Peyer's patch (tissue), 4 donors: ENCODE data around the gene CBARP. TPM values are rescaled to one million over a fixed set of nuclear protein-coding genes. Genes with fewer than 3 reads are reported as not detected.

Source experiments
- DNase-seq, 3 donors: peaks; one replicate each; pipeline ENCODE4 v3.0.0-alpha.2; 2017 to 2019
- H3K27ac ChIP-seq, 4 donors: fragments of 200-600 bp; sonication (generic); one replicate each; pipeline ENCODE4 v1.5.1; 2016 to 2019
- H3K27me3 ChIP-seq, 2 donors: fragments of 200-600 bp; sonication (generic); one replicate each; pipeline ENCODE4 v1.5.1; 2019
- H3K36me3 ChIP-seq, 3 donors: fragments of 200-600 bp; sonication (generic); one replicate each; pipeline ENCODE4 v1.5.1; 2016 to 2019
- H3K4me1 ChIP-seq, 4 donors: fragments of 200-600 bp; sonication (generic); one replicate each; pipeline ENCODE4 v1.5.1; 2016 to 2019
- H3K4me3 ChIP-seq, 4 donors: fragments of 200-600 bp; sonication (generic); 1 replicate in 3 of 4; 2 replicates in 1 of 4; pipeline ENCODE4 v1.5.1; 2016 to 2019; ENCODE audit warnings: mild to moderate bottlenecking in 1 of 4
- H3K9me3 ChIP-seq, 4 donors: fragments of 200-600 bp; sonication (generic); one replicate each; pipeline ENCODE4 v1.5.1; 2016 to 2019; ENCODE audit warnings: mild to moderate bottlenecking in 1 of 4
- CTCF ChIP-seq, 6 experiments: fragments of 450-650 bp in 4 of 6; fragments of 200-600 bp in 2 of 6; sonication (generic) in 1 of 6; IDR thresholded peaks; one replicate each; pipeline ENCODE4 v1.5.1; 2017 to 2019; ENCODE audit warnings: antibody characterized with exemption in 6 of 6, mild to moderate bottlenecking in 3 of 6, moderate library complexity in 1 of 6
- POLR2A ChIP-seq, 2 donors: fragments of 450-650 bp; IDR thresholded peaks; one replicate each; pipeline ENCODE4 v1.5.1; 2017; ENCODE audit warnings: antibody characterized with exemption in 2 of 2, mild to moderate bottlenecking in 2 of 2, moderate library complexity in 2 of 2
- total RNA-seq, 4 donors: library from RNA; depleted of rRNA; stranded (reverse); fragments of >200 nt; gene quantifications; one replicate each; pipeline ENCODE4 v1.1.0, GENCODE V29; 2016

The CBARP gene
- total RNA-seq, 4 donors from 2014 or later, result 1.9 TPM; not detected in 3

GRCh38 chr19:1227304-1228054 is 10.3 kb downstream of the CBARP start:
- no peak for DNase-seq
- H3K27ac ChIP-seq, result no peak overlapping the region

GRCh38 chr19:1226522-1227303 is 11.1 kb downstream of the CBARP start:
- no peak overlapping the region for H3K27ac ChIP-seq
- H3K36me3 ChIP-seq, result peaks cover 0 to 63% (median 0%) of the 10 kb centered on the region in 3 donors
- H3K9me3 ChIP-seq, result no peaks in the 10 kb centered on the region
- TF ChIP-seq CTCF (IDR thresholded peaks at IDR 0.05), result no peak
- no peak for TF ChIP-seq POLR2A (IDR thresholded peaks at IDR 0.05)
- no peaks in the 10 kb centered on the region for H3K27me3 ChIP-seq
- H3K4me1 ChIP-seq, result no peaks in the 10 kb centered on the region
- DNase-seq, result no peak
- H3K4me3 ChIP-seq, result no peak overlapping the region

More at GRCh38 chr19:1227304-1228054, 10.3 kb downstream of the CBARP start:
- Histone ChIP-seq H3K4me3 (no peak overlapping the region), H3K9me3 (no peaks in the 10 kb centered on the region), H3K27me3 (no peaks in the 10 kb centered on the region), H3K36me3 (peaks cover 0 to 55% (median 0%) of the 10 kb centered on the region in 3 donors), H3K4me1 (peaks cover 0 to 5% (median 0%) of the 10 kb centered on the region in 4 donors)
- TF ChIP-seq CTCF (IDR thresholded peaks at IDR 0.05) (no peak), POLR2A (IDR thresholded peaks at IDR 0.05) (no peak)

GRCh38 chr19:1226227-1226518 is 11.6 kb downstream of the CBARP start:
- no peaks in the 10 kb centered on the region for H3K4me1 ChIP-seq
- H3K9me3 ChIP-seq, result no peaks in the 10 kb centered on the region
- no peak overlapping the region for H3K27ac ChIP-seq
- peaks cover 0 to 68% (median 0%) of the 10 kb centered on the region in 3 donors for H3K36me3 ChIP-seq
- TF ChIP-seq CTCF (IDR thresholded peaks at IDR 0.05) (no peak), POLR2A (IDR thresholded peaks at IDR 0.05) (no peak)
- no peak for DNase-seq
- H3K4me3 ChIP-seq, result no peak overlapping the region
- no peaks in the 10 kb centered on the region for H3K27me3 ChIP-seq

- no peaks in the 10 kb centered on the region for H3K27me3 ChIP-seq
- TF ChIP-seq CTCF (IDR thresholded peaks at IDR 0.05) (no peak), POLR2A (IDR thresholded peaks at IDR 0.05) (no peak)
- H3K27ac ChIP-seq, result no peak overlapping the region
- H3K4me1 ChIP-seq, result no peaks in the 10 kb centered on the region
- H3K4me3 ChIP-seq, result no peak overlapping the region
- no peak for DNase-seq
- peaks cover 0 to 73% (median 0%) of the 10 kb centered on the region in 3 donors for H3K36me3 ChIP-seq
- no peaks in the 10 kb centered on the region for H3K9me3 ChIP-seq
Observed at GRCh38 chr19:1225440-1226226, 12.2 kb downstream of the CBARP start.

GRCh38 chr19:1224847-1225246 is 13.0 kb downstream of the CBARP start:
- Histone ChIP-seq H3K4me3 (no peak overlapping the region), H3K27ac (no peak overlapping the region), H3K9me3 (no peaks in the 10 kb centered on the region), H3K36me3 (peaks cover 0 to 81% (median 0%) of the 10 kb centered on the region in 3 donors), H3K4me1 (no peaks in the 10 kb centered on the region), H3K27me3 (no peaks in the 10 kb centered on the region)
- DNase-seq, result no peak
- TF ChIP-seq CTCF (IDR thresholded peaks at IDR 0.05), result no peak
- TF ChIP-seq POLR2A (IDR thresholded peaks at IDR 0.05), result no peak
